GM12865 (cell line): ENCODE results near the gene SLC30A10.

Experiments
- DNase-seq: peaks from one replicate; pipeline ENCODE4 v3.0.0; 2010; ENCODE audit warnings: low read depth
- H3K4me3 ChIP-seq: 2 replicates; pipeline ENCODE4 v1.5.1; 2011; ENCODE audit warnings: mild to moderate bottlenecking, low read depth, low read length, control low read depth
- CTCF ChIP-seq: IDR thresholded peaks from 2 replicates; pipeline ENCODE4 v1.5.1; 2011; ENCODE audit warnings: low read length, control low read depth, low read depth, inconsistent platforms; ENCODE audit not compliant: insufficient read depth; ENCODE audit errors: missing control alignments

Gene SLC30A10

GRCh38 chr1:219927298-219927955 lies 930 bp downstream of the SLC30A10 start:
- H3K4me3 ChIP-seq = no peak overlapping the region
- TF ChIP-seq CTCF = no peak
- no peak for DNase-seq

GRCh38 chr1:219926363-219926998 lies 1.9 kb downstream of the SLC30A10 start:
- TF ChIP-seq CTCF = no peak
- H3K4me3 ChIP-seq = no peak overlapping the region
- DNase-seq = no peak

- no peak for DNase-seq
- no peak for TF ChIP-seq CTCF
- no peak overlapping the region for H3K4me3 ChIP-seq
Measured at GRCh38 chr1:219924342-219924741, 4.0 kb downstream of the SLC30A10 start.

- no peak overlapping the region for H3K4me3 ChIP-seq
- DNase-seq = no peak
- no peak for TF ChIP-seq CTCF
Measured at GRCh38 chr1:219917851-219918466, 10.4 kb downstream of the SLC30A10 start.

GRCh38 chr1:219917281-219917680 lies 11.1 kb downstream of the SLC30A10 start:
- no peak overlapping the region for H3K4me3 ChIP-seq
- no peak for TF ChIP-seq CTCF
- DNase-seq = no peak

GRCh38 chr1:219916257-219916656 lies 12.1 kb downstream of the SLC30A10 start:
- no peak for DNase-seq
- no peak overlapping the region for H3K4me3 ChIP-seq
- no peak for TF ChIP-seq CTCF
